ENCODE measurements around the gene AP3S1. TPM values are rescaled to one million over a fixed set of nuclear protein-coding genes. Genes with fewer than 3 reads are reported as not detected.
"Not testable (repeated sequence)": the region's sequence is repeated elsewhere in the genome, so short reads cannot be mapped to it uniquely, and the experiment has no call there.

AP3S1 gene
- total RNA-seq, 2 donors from 2014 or later: 54.7 to 83.7 TPM

DNA sequence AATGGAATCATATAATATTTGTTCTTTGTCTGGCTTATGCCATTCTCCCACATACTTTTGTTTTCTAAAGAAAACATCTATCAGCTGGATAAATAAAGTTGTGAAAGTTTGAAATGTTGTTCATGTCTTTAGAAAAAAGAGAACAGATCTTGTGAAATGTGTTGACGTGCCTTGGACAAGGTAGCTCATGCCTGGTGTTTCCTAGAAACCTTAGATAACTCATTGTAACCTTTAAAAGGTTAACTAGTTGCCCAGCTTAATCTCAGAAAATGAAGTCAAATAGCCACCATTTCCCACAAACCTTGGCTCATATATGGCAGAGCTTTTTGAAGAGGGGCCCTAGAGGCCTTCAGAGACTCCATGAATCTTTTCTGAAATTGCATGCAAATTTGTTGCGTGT lies 40.6 kb upstream of the AP3S1 start:
- Histone ChIP-seq H3K9me3 (no peaks in the 10 kb centered on the region), H3K27me3 (replicated peaks; ENCODE audit: insufficient read depth) (no peaks in the 10 kb centered on the region), H3K36me3 (no peaks in the 10 kb centered on the region), H3K4me3 (no peak overlapping the region), H3K27ac (no peak overlapping the region), H3K4me1 (ENCODE audit: control insufficient read depth in 1 of 2, low read depth in 2 of 2) (no peaks in the 10 kb centered on the region)
- ATAC-seq (ENCODE audit: insufficient number of reproducible peaks, low FRiP score, low read depth) (no peak), DNase-seq (ENCODE audit: low spot score) (no peak)
- TF ChIP-seq, protein P1, sequence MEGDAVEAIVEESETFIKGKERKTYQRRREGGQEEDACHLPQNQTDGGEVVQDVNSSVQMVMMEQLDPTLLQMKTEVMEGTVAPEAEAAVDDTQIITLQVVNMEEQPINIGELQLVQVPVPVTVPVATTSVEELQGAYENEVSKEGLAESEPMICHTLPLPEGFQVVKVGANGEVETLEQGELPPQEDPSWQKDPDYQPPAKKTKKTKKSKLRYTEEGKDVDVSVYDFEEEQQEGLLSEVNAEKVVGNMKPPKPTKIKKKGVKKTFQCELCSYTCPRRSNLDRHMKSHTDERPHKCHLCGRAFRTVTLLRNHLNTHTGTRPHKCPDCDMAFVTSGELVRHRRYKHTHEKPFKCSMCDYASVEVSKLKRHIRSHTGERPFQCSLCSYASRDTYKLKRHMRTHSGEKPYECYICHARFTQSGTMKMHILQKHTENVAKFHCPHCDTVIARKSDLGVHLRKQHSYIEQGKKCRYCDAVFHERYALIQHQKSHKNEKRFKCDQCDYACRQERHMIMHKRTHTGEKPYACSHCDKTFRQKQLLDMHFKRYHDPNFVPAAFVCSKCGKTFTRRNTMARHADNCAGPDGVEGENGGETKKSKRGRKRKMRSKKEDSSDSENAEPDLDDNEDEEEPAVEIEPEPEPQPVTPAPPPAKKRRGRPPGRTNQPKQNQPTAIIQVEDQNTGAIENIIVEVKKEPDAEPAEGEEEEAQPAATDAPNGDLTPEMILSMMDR (IDR thresholded peaks at IDR 0.05): no peak

DNA sequence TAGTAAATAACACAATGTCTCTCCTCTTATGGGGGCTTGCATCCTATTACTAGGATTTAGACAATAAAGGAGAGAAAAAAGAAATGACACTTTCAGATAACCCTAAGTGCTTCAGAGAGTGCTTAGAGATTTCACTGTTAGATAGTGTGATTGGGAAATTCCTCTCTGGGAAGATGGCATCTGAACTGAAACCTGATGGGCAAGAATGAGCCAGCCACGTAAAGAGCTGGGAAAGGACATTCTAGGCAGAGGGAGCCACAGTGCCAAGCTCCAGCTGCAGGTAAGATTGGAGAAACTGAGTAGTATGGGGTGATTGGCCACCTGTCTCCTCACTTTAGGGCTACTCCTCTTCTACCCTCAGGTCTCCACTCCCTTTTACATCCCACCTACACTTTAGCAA lies 39.8 kb upstream of the AP3S1 start:
- TF ChIP-seq, protein P1 (IDR thresholded peaks at IDR 0.05): no peak
- DNase-seq (ENCODE audit: low spot score) (no peak), ATAC-seq (ENCODE audit: insufficient number of reproducible peaks, low FRiP score, low read depth) (no peak)
- no peaks in the 10 kb centered on the region for H3K27me3 ChIP-seq (replicated peaks; ENCODE audit: insufficient read depth)
- no peaks in the 10 kb centered on the region for H3K36me3 ChIP-seq
- no peak overlapping the region for H3K4me3 ChIP-seq
- H3K27ac ChIP-seq: no peak overlapping the region
- no peaks in the 10 kb centered on the region for H3K4me1 ChIP-seq (ENCODE audit: control insufficient read depth in 1 of 2, low read depth in 2 of 2)
- no peaks in the 10 kb centered on the region for H3K9me3 ChIP-seq

DNA sequence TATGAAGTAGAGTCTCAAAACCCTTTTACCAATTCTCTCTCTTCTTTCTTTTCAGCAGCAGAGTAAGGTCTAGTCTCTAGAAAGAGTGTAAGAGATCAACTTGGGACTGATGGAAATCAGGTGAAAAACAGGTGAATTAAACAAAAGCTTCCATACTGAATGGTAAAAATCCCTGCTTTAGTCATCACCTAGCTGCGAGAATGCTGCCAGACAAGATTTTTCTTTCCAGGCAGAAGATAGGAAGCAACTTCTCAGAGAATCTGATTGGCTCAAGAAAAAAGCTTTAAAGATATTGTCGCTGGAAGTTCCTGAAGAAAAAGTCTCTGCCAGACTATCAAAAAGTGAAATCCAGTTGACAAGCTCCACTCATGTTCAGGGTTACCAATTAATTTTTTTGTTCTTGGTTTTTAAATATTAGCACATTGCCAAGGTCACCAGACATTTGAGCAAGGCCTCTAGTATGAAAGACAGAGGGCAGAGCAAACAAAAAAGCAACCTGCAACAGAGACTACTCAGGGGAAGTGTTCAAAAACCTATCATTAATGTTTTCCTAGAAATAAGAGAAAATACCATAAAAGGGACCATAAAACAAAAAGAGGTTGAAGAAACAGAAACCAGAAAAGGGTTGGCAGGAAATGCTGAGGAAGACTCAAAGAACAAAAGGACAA lies 34.6 kb upstream of the AP3S1 start:
- no peaks in the 10 kb centered on the region for H3K27me3 ChIP-seq (replicated peaks; ENCODE audit: insufficient read depth)
- TF ChIP-seq, protein P1 (IDR thresholded peaks at IDR 0.05): no peak
- peaks cover 0 to under 1% of the 10 kb centered on the region in 2 donors for H3K4me1 ChIP-seq (ENCODE audit: control insufficient read depth in 1 of 2, low read depth in 2 of 2)
- ATAC-seq (ENCODE audit: insufficient number of reproducible peaks, low FRiP score, low read depth) (no peak), DNase-seq (ENCODE audit: low spot score) (no peak)
- no peak overlapping the region for H3K27ac ChIP-seq
- H3K36me3 ChIP-seq: no peaks in the 10 kb centered on the region
- no peak overlapping the region for H3K4me3 ChIP-seq
- no peaks in the 10 kb centered on the region for H3K9me3 ChIP-seq

DNA sequence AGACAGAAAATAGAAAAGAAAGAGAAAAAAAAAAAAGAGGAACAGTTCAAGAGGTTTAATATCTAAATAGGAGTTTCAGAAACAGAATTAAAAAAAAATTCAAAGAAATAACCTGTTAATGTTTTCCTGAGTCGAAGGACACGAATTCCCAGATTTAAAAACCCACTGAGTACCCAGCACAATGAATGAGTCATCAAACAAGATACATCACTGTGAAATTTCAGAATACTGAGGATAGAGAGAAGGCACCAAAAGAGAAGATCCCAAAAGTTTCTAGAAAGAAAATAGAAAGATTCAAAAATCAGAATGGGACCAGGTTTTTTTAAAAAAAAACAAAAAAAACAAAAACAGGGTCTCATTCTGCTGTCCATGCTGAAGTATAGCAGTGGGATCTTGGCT lies 34.1 kb upstream of the AP3S1 start:
- Histone ChIP-seq H3K9me3 (no peaks in the 10 kb centered on the region), H3K27me3 (replicated peaks; ENCODE audit: insufficient read depth) (no peaks in the 10 kb centered on the region), H3K4me1 (ENCODE audit: control insufficient read depth in 1 of 2, low read depth in 2 of 2) (peaks cover 0 to 5% of the 10 kb centered on the region in 2 donors), H3K4me3 (no peak overlapping the region), H3K36me3 (no peaks in the 10 kb centered on the region), H3K27ac (no peak overlapping the region)
- DNase-seq (ENCODE audit: low spot score) (no peak), ATAC-seq (ENCODE audit: insufficient number of reproducible peaks, low FRiP score, low read depth) (no peak)
- TF ChIP-seq, protein P1 (IDR thresholded peaks at IDR 0.05): no peak

DNA sequence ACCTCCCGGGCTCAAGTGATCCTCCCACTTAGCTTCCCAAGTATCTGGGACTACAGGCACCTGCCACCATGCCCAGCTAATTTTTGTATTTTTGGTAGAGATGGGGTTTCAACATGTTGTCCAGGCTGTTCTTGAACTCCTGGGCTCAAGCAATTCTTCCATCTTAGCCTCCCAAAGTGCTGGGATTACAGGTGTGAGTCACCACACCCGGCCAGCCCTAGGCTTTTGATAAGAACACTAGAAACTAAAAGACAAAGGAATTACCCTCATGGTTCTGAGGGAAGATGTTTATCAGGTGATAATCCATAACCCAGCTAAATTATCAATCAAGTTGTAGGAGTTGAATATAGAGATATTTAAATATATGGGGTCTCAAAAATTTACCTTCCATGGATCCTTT lies 33.7 kb upstream of the AP3S1 start:
- not testable (repeated sequence) for H3K27me3 ChIP-seq (replicated peaks; ENCODE audit: insufficient read depth); H3K4me3 ChIP-seq; H3K36me3 ChIP-seq; H3K9me3 ChIP-seq; ATAC-seq (ENCODE audit: insufficient number of reproducible peaks, low FRiP score, low read depth); H3K27ac ChIP-seq; DNase-seq (ENCODE audit: low spot score); H3K4me1 ChIP-seq (ENCODE audit: control insufficient read depth in 1 of 2, low read depth in 2 of 2)

DNA sequence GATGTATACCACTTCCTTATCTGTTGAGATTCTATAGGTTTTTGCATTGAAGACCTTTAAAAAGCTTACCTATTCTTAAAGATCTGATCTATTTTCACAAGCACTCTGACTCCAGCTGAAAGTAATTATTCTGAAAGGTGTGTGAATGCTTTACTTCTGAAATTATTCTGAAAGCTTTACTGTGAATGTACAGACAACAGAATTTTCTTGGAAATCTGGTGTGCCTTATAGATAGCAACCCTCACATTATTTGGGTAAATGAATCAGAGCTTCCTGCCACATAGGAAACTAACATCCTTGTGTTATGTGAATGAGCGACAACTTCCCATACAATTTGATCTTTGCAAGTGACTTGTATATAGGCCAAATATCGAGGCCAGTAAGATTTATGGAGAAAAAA lies 31.8 kb upstream of the AP3S1 start:
- no peak for ATAC-seq (ENCODE audit: insufficient number of reproducible peaks, low FRiP score, low read depth)
- no peak overlapping the region for H3K4me3 ChIP-seq
- H3K27ac ChIP-seq: no peak overlapping the region
- no peaks in the 10 kb centered on the region for H3K36me3 ChIP-seq
- H3K9me3 ChIP-seq: no peaks in the 10 kb centered on the region
- H3K27me3 ChIP-seq (replicated peaks; ENCODE audit: insufficient read depth): no peaks in the 10 kb centered on the region
- H3K4me1 ChIP-seq (ENCODE audit: control insufficient read depth in 1 of 2, low read depth in 2 of 2): peaks cover 5 to 23% of the 10 kb centered on the region in 2 donors
- TF ChIP-seq, protein P1 (IDR thresholded peaks at IDR 0.05): no peak
- no peak for DNase-seq (ENCODE audit: low spot score)

Measured in thoracic aorta (tissue), 2 donors.